Measurements from ENCODE around the gene ELOB.

GRCh38 chr16:2767140-2767731 lies 9.8 kb downstream of the ELOB start:
- TF ChIP-seq CTCF (IDR thresholded peaks at IDR 0.05) (no peak), POLR2AphosphoS5 (IDR thresholded peaks at IDR 0.05; ENCODE audit: insufficient read depth in 1 of 2, low read depth in 1 of 2) (no peak), POLR2A (IDR thresholded peaks at IDR 0.05) (no peak)
